HCT116 (cell line): ENCODE data around the gene FHL5. TPM values are rescaled to one million over a fixed set of nuclear protein-coding genes. Genes with fewer than 3 reads are reported as not detected.

Experiments
- ATAC-seq: fragments of 200-7000 bp; cut with Tn5 transposase; 2 replicates; pipeline ENCODE4 v1.9.1; 2020; ENCODE audit warnings: mild to moderate bottlenecking, moderate library complexity
- BruUV-seq: library from RNA; stranded (reverse); fragments of 400-500 nt; replicated peaks from 2 replicates; lab custom pipeline; 2021; lab: Mats Ljungman, UMichigan
- CTCF ChIA-PET: fragments of 300-600 bp; sonication (Branson Sonifier 250); formaldehyde crosslinking; loops from one replicate; lab custom pipeline; 2021; ENCODE audit warnings: antibody characterized with exemption; lab: Charles Lee
- POLR2A ChIA-PET: fragments of 300-600, 350-600 bp; sonication (Branson Sonifier 250); formaldehyde crosslinking; loops from one replicate; lab custom pipeline; 2021; ENCODE audit warnings: antibody characterized with exemption; lab: Charles Lee
- RAD21 ChIA-PET, 2 experiments: fragments of 300-600 bp; sonication (Branson Sonifier 250); formaldehyde crosslinking; loops; one replicate each; lab custom pipeline; 2023; ENCODE audit warnings: low total read pairs in 2 of 2; ENCODE audit not compliant: uncharacterized antibody in 2 of 2, unreplicated experiment in 2 of 2, low non-redundant PET in 1 of 2; lab: Charles Lee
- DNase-seq: peaks from one replicate; pipeline ENCODE4 v3.0.0-alpha.2; 2010; ENCODE audit warnings: low read depth, low spot score
- H2AFZ ChIP-seq: fragments of 200-600 bp; shearing (Covaris generic), sonication (generic); 2 replicates; pipeline ENCODE4 v1.6.1; 2017; ENCODE audit warnings: low read depth, mixed run types, mixed read lengths, antibody characterized with exemption, low read length; ENCODE audit not compliant: poor library complexity, severe bottlenecking
- H3K27ac ChIP-seq: 2 replicates; pipeline ENCODE4 v1.5.1; 2012; ENCODE audit warnings: low read depth, low read length
- H3K27me3 ChIP-seq: fragments of 200-600 bp; sonication (generic); 2 replicates; pipeline ENCODE4 v1.6.1; 2016; ENCODE audit warnings: mixed run types, low read length, mixed read lengths; ENCODE audit not compliant: insufficient read depth
- H3K36me3 ChIP-seq, 2 experiments: fragments of 200-500 bp in 1 of 2; fragments of 200-600 bp in 1 of 2; sonication (Bioruptor generic) in 1 of 2; sonication (generic) in 1 of 2; 2 replicates each; pipeline versions ENCODE4 v1.5.1 to v1.6.1; 2014 to 2016; ENCODE audit warnings: low read length in 2 of 2, inconsistent platforms in 1 of 2, mixed read lengths in 1 of 2, mixed run types in 1 of 2; ENCODE audit not compliant: insufficient read depth in 2 of 2, control insufficient read depth in 1 of 2
- H3K4me1 ChIP-seq, 2 experiments: fragments of 200-600 bp in 1 of 2; sonication (generic) in 1 of 2; 2 replicates each; pipeline versions ENCODE4 v1.5.1 to v1.6.1; 2012 to 2017; ENCODE audit warnings: low read length in 2 of 2, inconsistent platforms in 1 of 2, mild to moderate bottlenecking in 1 of 2, mixed read lengths in 1 of 2, mixed run types in 1 of 2, moderate library complexity in 1 of 2; ENCODE audit not compliant: insufficient read depth in 2 of 2, control insufficient read depth in 1 of 2
- H3K4me2 ChIP-seq: fragments of 200-600 bp; sonication (generic); 2 replicates; pipeline ENCODE4 v1.6.1; 2017; ENCODE audit warnings: mixed run types, low read length, mixed read lengths
- H3K4me3 ChIP-seq, 2 experiments: fragments of 200-600 bp in 1 of 2; sonication (generic) in 1 of 2; replicated peaks in 1 of 2; 2 replicates each; pipeline ENCODE4 v1.5.1; 2011 to 2016; ENCODE audit warnings: low read length in 2 of 2, control low read depth in 1 of 2, low read depth in 1 of 2, mild to moderate bottlenecking in 1 of 2, mixed read lengths in 1 of 2, mixed run types in 1 of 2
- H3K79me2 ChIP-seq: fragments of 200-600 bp; sonication (generic); 2 replicates; pipeline ENCODE4 v1.6.1; 2017; ENCODE audit warnings: mild to moderate bottlenecking, mixed run types, low read length, moderate library complexity, mixed read lengths; ENCODE audit not compliant: insufficient read depth
- H3K9ac ChIP-seq: fragments of 200-600 bp; sonication (generic); 2 replicates; pipeline ENCODE4 v1.6.1; 2016; ENCODE audit warnings: low read length, mixed read lengths
- H3K9me2 ChIP-seq: fragments of 200-600 bp; sonication (generic), shearing (Covaris generic); 2 replicates; pipeline ENCODE4 v1.6.1; 2017; ENCODE audit warnings: mixed run types, mild to moderate bottlenecking, moderate library complexity; ENCODE audit not compliant: insufficient read depth
- H3K9me3 ChIP-seq, 2 experiments: fragments of 200-500 bp in 1 of 2; fragments of 200-600 bp in 1 of 2; sonication (Bioruptor generic) in 1 of 2; sonication (generic) in 1 of 2; 2 replicates each; pipeline ENCODE4 v1.6.1; 2014 to 2017; ENCODE audit warnings: low read length in 2 of 2, mixed read lengths in 2 of 2, inconsistent platforms in 1 of 2, low read depth in 1 of 2, mild to moderate bottlenecking in 1 of 2, mixed run types in 1 of 2, moderate library complexity in 1 of 2; ENCODE audit not compliant: control insufficient read depth in 1 of 2, insufficient read depth in 1 of 2
- H4K20me1 ChIP-seq: fragments of 200-600 bp; sonication (generic), shearing (Covaris generic); 2 replicates; pipeline ENCODE4 v1.6.1; 2017; ENCODE audit warnings: mixed run types, mild to moderate bottlenecking, moderate library complexity; ENCODE audit not compliant: insufficient read depth
- CBX3 ChIP-seq: IDR thresholded peaks from 2 replicates; pipeline ENCODE4 v1.6.1; 2012; ENCODE audit warnings: low read depth
- ELF1 ChIP-seq: IDR thresholded peaks from 2 replicates; pipeline ENCODE4 v1.6.1; 2012; ENCODE audit warnings: low read depth, borderline replicate concordance
- EZH2 ChIP-seq: fragments of 200-600 bp; sonication (generic); IDR thresholded peaks from 2 replicates; pipeline ENCODE4 v1.6.1; 2017; ENCODE audit warnings: antibody characterized with exemption, mixed run types
- JUND ChIP-seq: IDR thresholded peaks from 2 replicates; pipeline ENCODE4 v1.6.1; 2012
- POLR2AphosphoS5 ChIP-seq: IDR thresholded peaks from 2 replicates; pipeline ENCODE4 v1.6.1; 2011; ENCODE audit warnings: mild to moderate bottlenecking, low read depth, low read length, moderate library complexity
- RAD21 ChIP-seq: IDR thresholded peaks from 2 replicates; pipeline ENCODE4 v1.6.1; 2012; ENCODE audit warnings: low read depth, mild to moderate bottlenecking
- REST ChIP-seq: IDR thresholded peaks from 2 replicates; pipeline ENCODE4 v1.6.1; 2012; ENCODE audit warnings: low read depth
- SIN3A ChIP-seq: IDR thresholded peaks from 2 replicates; pipeline ENCODE4 v1.6.1; 2012; ENCODE audit warnings: low read depth
- SP1 ChIP-seq: IDR thresholded peaks from 2 replicates; pipeline ENCODE4 v1.6.1; 2012; ENCODE audit warnings: low read depth
- SRF ChIP-seq: IDR thresholded peaks from 2 replicates; pipeline ENCODE4 v1.6.1; 2012; ENCODE audit warnings: low read depth
- TCF7L2 ChIP-seq: IDR thresholded peaks from 2 replicates; pipeline ENCODE4 v1.7.0; 2011; ENCODE audit warnings: borderline replicate concordance, inconsistent platforms; ENCODE audit not compliant: insufficient read depth, insufficient read length; ENCODE audit errors: extremely low read depth
- YY1 ChIP-seq: IDR thresholded peaks from 2 replicates; pipeline ENCODE4 v1.6.1; 2011; ENCODE audit warnings: low read length, low read depth, moderate library complexity, mild to moderate bottlenecking; ENCODE audit not compliant: insufficient replicate concordance; ENCODE audit errors: extremely low read depth
- ZFX ChIP-seq: fragments of 450-650 bp; IDR thresholded peaks from 2 replicates; pipeline ENCODE4 v1.6.1; 2017
- ZNF274 ChIP-seq: fragments of 200-500 bp; sonication (Bioruptor generic); IDR thresholded peaks from 2 replicates; pipeline ENCODE4 v1.6.1; 2014; ENCODE audit warnings: mild to moderate bottlenecking, low read depth, low read length, inconsistent platforms
- intact Hi-C: fragments of 100-400 bp; cut with micrococcal nuclease; formaldehyde crosslinking; loops from 2 replicates; pipeline ENCODE4 v1.10.0; 2022
- total RNA-seq: library from RNA; stranded (reverse); gene quantifications from one replicate; pipeline ENCODE4 v1.2.1, GENCODE V29; 2021; ENCODE audit not compliant: unreplicated experiment
- TF ChIP-seq, protein P1 (sequence below): IDR thresholded peaks from 2 replicates; pipeline ENCODE4 v1.6.1; 2011; ENCODE audit warnings: mild to moderate bottlenecking, low read length, moderate library complexity; ENCODE audit not compliant: insufficient replicate concordance; ENCODE audit errors: extremely low read depth
- TF ChIP-seq, protein P2 (sequence below): IDR thresholded peaks from 2 replicates; pipeline ENCODE4 v1.6.1; 2012

FHL5 gene
- total RNA-seq, 1 experiment from 2014 or later, result not detected

GRCh38 chr6:96653181-96653580, 90.3 kb downstream of the FHL5 start:
- no peak overlapping the region for H3K4me2 ChIP-seq
- H3K4me3 ChIP-seq, result no peak overlapping the region
- POLR2A ChIA-PET, result no interaction called here
- no peaks in the 10 kb centered on the region for H4K20me1 ChIP-seq
- H2AFZ ChIP-seq, result no peak overlapping the region
- no peaks in the 10 kb centered on the region for H3K9me3 ChIP-seq
- CTCF ChIA-PET, result no interaction called here
- H3K27ac ChIP-seq, result no peak overlapping the region
- RAD21 ChIA-PET, result no interaction called here
- DNase-seq, result no peak
- TF ChIP-seq YY1 (no peak), CBX3 (no peak), TCF7L2 (no peak), EZH2 (no peak), ELF1 (no peak), SP1 (no peak)
- TF ChIP-seq, protein P1, sequence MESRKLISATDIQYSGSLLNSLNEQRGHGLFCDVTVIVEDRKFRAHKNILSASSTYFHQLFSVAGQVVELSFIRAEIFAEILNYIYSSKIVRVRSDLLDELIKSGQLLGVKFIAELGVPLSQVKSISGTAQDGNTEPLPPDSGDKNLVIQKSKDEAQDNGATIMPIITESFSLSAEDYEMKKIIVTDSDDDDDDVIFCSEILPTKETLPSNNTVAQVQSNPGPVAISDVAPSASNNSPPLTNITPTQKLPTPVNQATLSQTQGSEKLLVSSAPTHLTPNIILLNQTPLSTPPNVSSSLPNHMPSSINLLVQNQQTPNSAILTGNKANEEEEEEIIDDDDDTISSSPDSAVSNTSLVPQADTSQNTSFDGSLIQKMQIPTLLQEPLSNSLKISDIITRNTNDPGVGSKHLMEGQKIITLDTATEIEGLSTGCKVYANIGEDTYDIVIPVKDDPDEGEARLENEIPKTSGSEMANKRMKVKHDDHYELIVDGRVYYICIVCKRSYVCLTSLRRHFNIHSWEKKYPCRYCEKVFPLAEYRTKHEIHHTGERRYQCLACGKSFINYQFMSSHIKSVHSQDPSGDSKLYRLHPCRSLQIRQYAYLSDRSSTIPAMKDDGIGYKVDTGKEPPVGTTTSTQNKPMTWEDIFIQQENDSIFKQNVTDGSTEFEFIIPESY, result no peak
- no peaks in the 10 kb centered on the region for H3K79me2 ChIP-seq
- H3K27me3 ChIP-seq, result no peaks in the 10 kb centered on the region
- H3K9me2 ChIP-seq, result no peaks in the 10 kb centered on the region
- no TSS peak for BruUV-seq
- intact Hi-C loops, result no loop called here
- no peaks in the 10 kb centered on the region for H3K4me1 ChIP-seq
- H3K9ac ChIP-seq, result no peak overlapping the region
- no peaks in the 10 kb centered on the region for H3K36me3 ChIP-seq
- no peak for ATAC-seq

DNA sequence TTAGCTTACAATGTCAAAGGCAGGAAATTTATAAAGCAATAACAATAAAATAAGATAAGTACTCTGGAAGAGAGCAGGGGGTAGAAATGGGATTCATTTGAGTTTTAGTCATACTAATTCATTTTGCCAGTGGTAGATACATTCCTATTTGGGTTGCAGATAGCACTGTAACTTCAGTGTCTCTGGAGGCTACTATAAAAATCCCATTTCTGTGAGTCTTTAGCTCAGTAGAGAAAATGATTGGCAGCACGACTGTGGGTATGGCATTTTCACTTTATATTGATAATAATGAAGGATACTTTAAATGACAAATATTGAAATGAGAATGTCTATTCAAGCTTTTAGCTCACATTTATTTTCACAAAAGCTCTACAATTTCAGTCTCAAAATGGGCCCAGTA, 93.6 kb downstream of the FHL5 start:
- Histone ChIP-seq H3K9me3 (no peaks in the 10 kb centered on the region), H4K20me1 (no peaks in the 10 kb centered on the region), H3K9me2 (no peaks in the 10 kb centered on the region), H2AFZ (no peak overlapping the region), H3K4me3 (no peak overlapping the region), H3K79me2 (no peaks in the 10 kb centered on the region), H3K9ac (no peak overlapping the region), H3K4me1 (no peaks in the 10 kb centered on the region), H3K4me2 (no peak overlapping the region), H3K27ac (no peak overlapping the region), H3K27me3 (no peaks in the 10 kb centered on the region), H3K36me3 (no peaks in the 10 kb centered on the region)
- no peak for DNase-seq
- ChIA-PET CTCF (interaction anchor here (0.6 to 1.1 kb wide), 2 partner anchors 242 to 1205 kb away, joined by 3 read pairs; no protein-coding TSS in a partner anchor), POLR2A (no interaction called here), RAD21 (no interaction called here)
- intact Hi-C loops, result no loop called here
- BruUV-seq, result no TSS peak
- ATAC-seq, result no peak
- TF ChIP-seq SIN3A (no peak), ELF1 (no peak), EZH2 (no peak), JUND (no peak), RAD21 (no peak), ZNF274 (no peak), ZFX (no peak), REST (no peak), POLR2AphosphoS5 (no peak), SRF (no peak), YY1 (no peak)
- TF ChIP-seq, protein P2, sequence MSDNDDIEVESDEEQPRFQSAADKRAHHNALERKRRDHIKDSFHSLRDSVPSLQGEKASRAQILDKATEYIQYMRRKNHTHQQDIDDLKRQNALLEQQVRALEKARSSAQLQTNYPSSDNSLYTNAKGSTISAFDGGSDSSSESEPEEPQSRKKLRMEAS, result no peak
